ENCODE data around the gene ZNF2.

GRCh38 chr2:95185197-95185596 lies 19.6 kb downstream of the ZNF2 start:
- TF ChIP-seq POLR2A (IDR thresholded peaks at IDR 0.05) (no peak), CTCF (IDR thresholded peaks at IDR 0.05) (no peak)

Measured in body of pancreas (tissue), 4 donors.